ENCODE data around the gene ZBTB45. TPM values are rescaled to one million over a fixed set of nuclear protein-coding genes. Genes with fewer than 3 reads are reported as not detected.

ZBTB45 gene
- polyA plus RNA-seq, 3 donors = 2.2 to 5.3 (median 2.6) TPM

GRCh38 chr19:58558623-58559274 is 39.1 kb upstream of the ZBTB45 start:
- TF ChIP-seq, protein P1, sequence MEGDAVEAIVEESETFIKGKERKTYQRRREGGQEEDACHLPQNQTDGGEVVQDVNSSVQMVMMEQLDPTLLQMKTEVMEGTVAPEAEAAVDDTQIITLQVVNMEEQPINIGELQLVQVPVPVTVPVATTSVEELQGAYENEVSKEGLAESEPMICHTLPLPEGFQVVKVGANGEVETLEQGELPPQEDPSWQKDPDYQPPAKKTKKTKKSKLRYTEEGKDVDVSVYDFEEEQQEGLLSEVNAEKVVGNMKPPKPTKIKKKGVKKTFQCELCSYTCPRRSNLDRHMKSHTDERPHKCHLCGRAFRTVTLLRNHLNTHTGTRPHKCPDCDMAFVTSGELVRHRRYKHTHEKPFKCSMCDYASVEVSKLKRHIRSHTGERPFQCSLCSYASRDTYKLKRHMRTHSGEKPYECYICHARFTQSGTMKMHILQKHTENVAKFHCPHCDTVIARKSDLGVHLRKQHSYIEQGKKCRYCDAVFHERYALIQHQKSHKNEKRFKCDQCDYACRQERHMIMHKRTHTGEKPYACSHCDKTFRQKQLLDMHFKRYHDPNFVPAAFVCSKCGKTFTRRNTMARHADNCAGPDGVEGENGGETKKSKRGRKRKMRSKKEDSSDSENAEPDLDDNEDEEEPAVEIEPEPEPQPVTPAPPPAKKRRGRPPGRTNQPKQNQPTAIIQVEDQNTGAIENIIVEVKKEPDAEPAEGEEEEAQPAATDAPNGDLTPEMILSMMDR (IDR thresholded peaks at IDR 0.05) = no peak
- under 1% methylated on average over 71 of the region's 76 CpGs for WGBS (ENCODE audit: insufficient coverage)
- Histone ChIP-seq H3K4me1 (ENCODE audit: control insufficient read depth in 1 of 2, insufficient read depth in 2 of 2, low read length in 2 of 2) (peaks cover 68 to 79% of the 10 kb centered on the region in 2 donors), H3K27me3 (ENCODE audit: control insufficient read depth in 2 of 2, insufficient read depth in 2 of 2, low read length in 2 of 2) (peaks cover 17 to 31% of the 10 kb centered on the region in 2 donors), H3K36me3 (replicated peaks in 1 of 2; ENCODE audit: control insufficient read depth in 1 of 2, insufficient read depth in 2 of 2, low read length in 2 of 2) (peaks cover 14 to 20% of the 10 kb centered on the region in 2 donors), H3K27ac (ENCODE audit: low read depth in 1 of 2, low read length in 2 of 2) (peak overlapping the region; percentile 97 to 98), H3K9me3 (replicated peaks in 1 of 2; ENCODE audit: control insufficient read depth in 1 of 2, insufficient read depth in 1 of 2, low read length in 2 of 2) (peaks cover 0 to 11% of the 10 kb centered on the region in 2 donors), H3K9ac (ENCODE audit: insufficient read depth, low read length, poor library complexity, severe bottlenecking) (peak overlapping the region; percentile 94), H4K20me1 (ENCODE audit: insufficient read depth, low read length) (peaks cover 12% of the 10 kb centered on the region), H3K4me3 (replicated peaks in 1 of 3; ENCODE audit: low read depth in 2 of 3, low read length in 3 of 3) (peak overlapping the region; percentile 53 to 95 (median 71)), H3K4me2 (replicated peaks; ENCODE audit: extremely low read depth, low read length, poor library complexity, severe bottlenecking) (peak overlapping the region; percentile 99), H2AFZ (ENCODE audit: insufficient read depth, low read depth, low read length, poor library complexity, severe bottlenecking) (peak overlapping the region; percentile 85), H3K79me2 (ENCODE audit: insufficient read depth, low read length) (peaks cover 41% of the 10 kb centered on the region)
- Mint-ChIP-seq H3K4me1 (peaks cover 73% of the 10 kb centered on the region), H3K9me3 (peaks cover 0 to 16% (median 7%) of the 10 kb centered on the region in 7 donors), H3K4me3 (peak overlapping the region; percentile 94 to 96), H3K27ac (peak overlapping the region; percentile 98 to 100 (median 99)), H3K27me3 (ENCODE audit: low read depth in 3 of 3) (peaks cover 30 to 31% (median 31%) of the 10 kb centered on the region in 3 donors), H3K36me3 (peaks cover 20 to 24% of the 10 kb centered on the region in 2 donors)
- intact Hi-C loops (cut with micrococcal nuclease) = loop anchor here in 1 of 2 donors (1.0 to 2.0 kb wide), 2 partner anchors 14 to 15 kb away; partner anchors contain the start of genes MZF1 and TRIM28
- DNase-seq = peak; percentile 97 to 99 (median 98)

GRCh38 chr19:58558066-58558622 is 38.5 kb upstream of the ZBTB45 start, which contains the start of gene UBE2M:
UBE2M (minus strand) TSS chr19:58558611; CDS start chr19:58558381, 230 bp downstream.
- peak within 1 kb of the TSS; percentile 94 to 96 for H3K4me3 Mint-ChIP-seq
- peaks cover 24 to 25% (median 25%) of the 10 kb centered on the region in 3 donors for H3K27me3 Mint-ChIP-seq (ENCODE audit: low read depth in 3 of 3)
- Histone ChIP-seq H3K9ac (ENCODE audit: insufficient read depth, low read length, poor library complexity, severe bottlenecking) (peak within 1 kb of the TSS; percentile 94), H3K27ac (ENCODE audit: low read depth in 1 of 2, low read length in 2 of 2) (peak within 1 kb of the TSS; percentile 97 to 98), H3K79me2 (ENCODE audit: insufficient read depth, low read length) (peaks cover 46% of the 10 kb centered on the region), H3K36me3 (replicated peaks in 1 of 2; ENCODE audit: control insufficient read depth in 1 of 2, insufficient read depth in 2 of 2, low read length in 2 of 2) (peaks cover 19 to 26% of the 10 kb centered on the region in 2 donors), H3K4me1 (ENCODE audit: control insufficient read depth in 1 of 2, insufficient read depth in 2 of 2, low read length in 2 of 2) (peaks cover 66 to 77% of the 10 kb centered on the region in 2 donors), H4K20me1 (ENCODE audit: insufficient read depth, low read length) (peaks cover 7% of the 10 kb centered on the region), H3K4me2 (replicated peaks; ENCODE audit: extremely low read depth, low read length, poor library complexity, severe bottlenecking) (peak within 1 kb of the TSS; percentile 99), H3K27me3 (ENCODE audit: control insufficient read depth in 2 of 2, insufficient read depth in 2 of 2, low read length in 2 of 2) (peaks cover 12 to 25% of the 10 kb centered on the region in 2 donors), H3K9me3 (replicated peaks in 1 of 2; ENCODE audit: control insufficient read depth in 1 of 2, insufficient read depth in 1 of 2, low read length in 2 of 2) (peaks cover 0 to 5% of the 10 kb centered on the region in 2 donors), H3K4me3 (replicated peaks in 1 of 3; ENCODE audit: low read depth in 2 of 3, low read length in 3 of 3) (peak within 1 kb of the TSS; percentile 81 to 95 (median 82)), H2AFZ (ENCODE audit: insufficient read depth, low read depth, low read length, poor library complexity, severe bottlenecking) (peak within 1 kb of the TSS; percentile 85)
- H3K36me3 Mint-ChIP-seq = peaks cover 26% of the 10 kb centered on the region in 2 donors
- DNase-seq = peak; percentile 21 to 58 (median 39)
- TF ChIP-seq, protein P1 (IDR thresholded peaks at IDR 0.05) = no peak
- peak within 1 kb of the TSS; percentile 98 to 100 (median 99) for H3K27ac Mint-ChIP-seq
- peaks cover 0 to 14% (median 5%) of the 10 kb centered on the region in 7 donors for H3K9me3 Mint-ChIP-seq
- intact Hi-C loops (cut with micrococcal nuclease) = loop anchor here in 1 of 2 donors (2.0 kb wide), 1 partner anchor 13 kb away; the partner anchor contains the start of gene TRIM28
- WGBS (ENCODE audit: insufficient coverage) = under 1% methylated on average over 61 of the region's 62 CpGs
- peaks cover 71% of the 10 kb centered on the region for H3K4me1 Mint-ChIP-seq

All from CD14-positive monocyte (primary cell).